ENCODE data around the gene CPA5.

The CPA5 gene

GRCh38 chr7:130379921-130380860 lies 35.6 kb downstream of the CPA5 start, which contains the start of gene CPA1:
TSS of gene CPA1 (plus strand) at chr7:130380494. CDS start at chr7:130380521, 27 bp downstream.
- DNase-seq = no peak

DNA sequence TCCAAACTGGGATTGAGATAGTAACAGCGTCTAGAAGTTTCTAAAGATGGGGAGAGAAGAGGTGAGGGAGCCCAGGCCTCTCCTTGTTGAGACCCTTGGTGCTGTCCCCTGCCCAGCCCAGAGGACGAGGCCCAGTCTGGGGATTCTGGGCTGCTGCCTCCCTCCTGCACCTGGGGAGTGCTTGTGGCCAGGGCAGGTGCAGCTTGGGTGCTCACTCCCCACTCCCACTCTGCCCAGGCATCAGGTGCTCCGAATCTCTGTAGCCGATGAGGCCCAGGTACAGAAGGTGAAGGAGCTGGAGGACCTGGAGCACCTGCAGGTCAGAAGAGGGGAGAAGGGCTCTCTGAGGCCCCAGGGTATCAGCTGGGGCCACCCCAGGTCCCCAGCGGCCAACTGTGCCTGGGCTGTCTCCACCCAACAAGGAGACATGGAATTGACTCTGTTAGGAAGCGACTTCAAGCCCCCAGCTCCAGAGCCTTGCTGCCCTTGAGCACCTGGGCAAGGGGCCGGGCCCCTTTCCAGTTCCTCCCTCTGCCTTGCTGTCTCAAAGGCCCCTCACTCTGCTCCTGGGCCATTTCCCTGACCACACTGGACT lies 36.3 kb downstream of the CPA5 start:
- DNase-seq = no peak

DNA sequence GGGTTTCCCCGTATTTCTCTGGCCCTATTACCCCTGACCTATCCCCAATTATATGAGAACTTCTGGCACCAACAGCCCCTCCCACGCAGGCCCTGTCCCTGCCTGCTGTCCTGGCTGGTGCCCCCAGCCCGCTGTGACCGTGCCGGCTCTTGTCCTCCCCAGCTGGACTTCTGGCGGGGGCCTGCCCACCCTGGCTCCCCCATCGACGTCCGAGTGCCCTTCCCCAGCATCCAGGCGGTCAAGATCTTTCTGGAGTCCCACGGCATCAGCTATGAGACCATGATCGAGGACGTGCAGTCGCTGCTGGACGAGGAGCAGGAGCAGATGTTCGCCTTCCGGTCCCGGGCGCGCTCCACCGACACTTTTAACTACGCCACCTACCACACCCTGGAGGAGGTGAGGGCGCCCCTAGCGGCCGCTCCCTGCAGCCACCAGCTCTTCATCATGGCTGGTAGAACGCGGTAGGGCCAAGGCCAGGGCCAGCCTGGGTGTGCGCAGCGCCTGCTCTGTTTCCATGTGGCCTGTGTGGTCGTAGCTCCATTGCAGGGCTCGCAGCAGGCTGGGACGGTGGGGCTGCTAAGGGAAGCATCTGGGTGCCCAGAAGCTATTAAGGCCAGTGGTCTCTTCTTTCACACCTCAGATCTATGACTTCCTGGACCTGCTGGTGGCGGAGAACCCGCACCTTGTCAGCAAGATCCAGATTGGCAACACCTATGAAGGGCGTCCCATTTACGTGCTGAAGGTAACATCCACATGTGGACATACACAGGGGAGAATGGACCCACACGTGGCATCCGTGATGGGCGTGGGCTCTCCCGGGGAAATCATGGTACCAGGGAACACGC lies 37.1 kb downstream of the CPA5 start:
- no peak for DNase-seq

GRCh38 chr7:130383187-130383980 lies 38.8 kb downstream of the CPA5 start:
- DNase-seq = no peak

DNA sequence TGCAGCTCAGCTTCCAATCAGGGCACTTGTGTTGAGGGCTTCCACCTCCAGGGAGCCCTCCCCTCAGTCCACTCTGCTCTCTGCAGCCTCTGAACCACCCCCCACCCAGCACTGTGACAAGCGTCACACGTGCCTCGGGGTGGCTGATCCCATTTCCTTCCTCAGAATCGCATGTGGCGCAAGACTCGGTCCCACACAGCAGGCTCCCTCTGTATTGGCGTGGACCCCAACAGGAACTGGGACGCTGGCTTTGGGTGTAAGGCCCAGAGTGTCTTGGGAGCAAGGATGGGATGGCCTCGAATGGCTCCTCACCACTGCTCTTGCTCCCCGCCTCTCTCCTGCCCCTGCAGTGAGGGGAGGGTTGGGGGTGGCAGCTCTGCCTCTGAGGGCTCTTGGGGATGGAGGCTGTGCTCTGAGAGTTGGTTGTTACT lies 39.8 kb downstream of the CPA5 start:
- DNase-seq = no peak

GRCh38 chr7:130384841-130385599 lies 40.4 kb downstream of the CPA5 start:
- DNase-seq = no peak

DNA sequence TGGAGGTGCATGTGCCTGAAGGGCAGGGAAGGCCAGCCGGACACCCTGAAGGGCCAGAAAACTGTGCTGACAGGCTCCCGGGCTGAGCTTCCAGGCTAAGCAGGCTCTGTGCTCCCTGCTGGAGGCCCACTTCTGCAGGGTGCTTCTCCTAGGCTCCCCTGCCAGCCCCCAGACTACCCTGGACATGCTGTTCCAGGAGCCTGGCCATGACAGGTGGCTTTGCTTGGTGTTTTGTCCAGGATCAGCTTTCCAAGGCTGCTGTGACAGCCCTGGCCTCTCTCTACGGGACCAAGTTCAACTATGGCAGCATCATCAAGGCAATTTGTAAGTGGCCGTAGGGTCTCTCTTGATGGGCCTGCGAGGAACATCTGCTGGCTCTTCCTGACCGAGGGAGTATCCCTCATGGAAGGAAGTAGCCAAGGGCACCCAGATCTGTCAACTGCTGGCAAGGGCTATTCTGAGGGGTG lies 41.0 kb downstream of the CPA5 start:
- DNase-seq = no peak

DNA sequence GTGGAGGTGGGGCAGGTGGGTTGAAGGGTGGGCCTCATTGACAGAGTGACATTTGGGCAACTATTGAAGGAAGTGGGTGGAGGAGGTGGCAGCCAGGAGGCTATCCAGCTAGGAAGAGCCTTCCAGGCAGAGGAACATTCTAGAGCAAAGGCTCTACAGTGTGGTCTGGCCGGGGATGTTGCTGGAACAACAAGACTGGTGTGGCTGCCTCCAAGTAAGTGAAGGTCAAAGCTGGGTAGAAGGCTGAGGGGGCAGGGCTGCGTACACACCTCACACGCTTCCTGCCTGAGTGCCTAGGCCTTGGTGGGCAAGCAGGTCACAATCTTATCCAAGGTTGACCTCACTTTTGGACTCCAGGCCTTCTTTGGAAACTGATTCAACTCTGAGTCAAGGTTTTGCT lies 42.3 kb downstream of the CPA5 start:
- DNase-seq = no peak

- no peak for DNase-seq
These were observed 42.7 kb downstream of the CPA5 start for GRCh38 chr7:130387306-130387627.

- no peak for DNase-seq
These were observed 43.2 kb downstream of the CPA5 start for GRCh38 chr7:130387628-130388403.

DNA sequence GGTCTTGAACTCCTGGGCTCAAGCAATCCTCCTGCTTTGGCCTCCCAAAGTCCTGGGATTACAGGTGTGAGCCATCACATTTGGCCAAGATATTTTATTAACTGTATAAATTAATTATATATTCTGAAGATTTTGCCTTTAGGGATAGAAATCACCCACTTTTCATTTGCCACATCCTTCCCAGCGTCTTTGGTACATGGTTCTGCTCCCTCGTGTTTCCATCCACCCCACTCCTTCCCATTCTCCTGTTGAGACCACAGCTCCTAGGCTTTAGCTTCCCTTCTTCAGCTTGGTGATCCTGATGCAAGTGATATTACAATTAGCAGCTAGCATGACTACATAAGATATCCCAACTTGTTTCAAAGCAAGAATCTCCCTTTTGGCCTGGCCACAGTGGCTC lies 44.1 kb downstream of the CPA5 start:
- DNase-seq = no peak

DNA sequence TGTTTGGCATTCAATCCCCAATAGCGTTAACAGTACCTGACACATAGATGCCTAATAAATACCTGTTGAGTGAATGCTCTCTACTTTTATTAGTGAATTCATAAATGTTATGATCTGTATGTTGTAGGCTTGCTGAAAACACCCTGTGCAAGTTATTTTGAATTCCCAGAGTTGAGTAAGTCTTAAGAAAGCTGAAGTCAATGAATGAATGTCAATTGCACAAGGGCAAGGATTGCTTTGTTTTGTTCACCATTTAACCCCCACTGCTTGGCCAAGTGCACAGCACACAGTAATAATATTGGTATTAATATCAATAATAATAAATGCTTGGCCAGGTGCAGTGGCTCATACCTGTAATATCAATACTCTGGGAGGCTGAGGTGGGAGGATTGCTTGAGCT lies 45.9 kb downstream of the CPA5 start:
- no peak for DNase-seq

- DNase-seq = no peak
These were observed 48.5 kb downstream of the CPA5 start for GRCh38 chr7:130393101-130393561.

- no peak for DNase-seq
These were observed 49.3 kb downstream of the CPA5 start for GRCh38 chr7:130393841-130394411.

GRCh38 chr7:130394421-130395195 lies 50.0 kb downstream of the CPA5 start:
- DNase-seq = peak in 2 of 5 experiments; percentile 10 to 83

DNA sequence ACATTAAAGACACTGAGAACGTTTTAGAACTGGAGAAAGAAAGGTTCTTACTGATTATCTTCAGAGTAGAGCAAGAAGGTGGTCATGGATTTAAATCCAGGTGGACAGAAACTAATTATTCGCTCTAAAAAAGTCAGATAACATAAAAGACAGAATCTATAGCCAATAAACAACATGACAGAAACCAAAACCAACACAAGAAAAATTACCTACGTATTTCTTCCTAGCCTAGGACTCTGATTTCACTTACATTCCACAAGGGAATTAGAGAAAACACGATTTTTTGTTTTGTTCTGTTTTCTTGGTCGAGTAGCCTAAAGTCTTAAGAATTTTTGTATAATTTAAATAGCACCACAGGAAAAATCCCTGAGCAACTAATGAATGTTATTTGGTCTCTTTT lies 50.8 kb downstream of the CPA5 start:
- DNase-seq = no peak

DNA sequence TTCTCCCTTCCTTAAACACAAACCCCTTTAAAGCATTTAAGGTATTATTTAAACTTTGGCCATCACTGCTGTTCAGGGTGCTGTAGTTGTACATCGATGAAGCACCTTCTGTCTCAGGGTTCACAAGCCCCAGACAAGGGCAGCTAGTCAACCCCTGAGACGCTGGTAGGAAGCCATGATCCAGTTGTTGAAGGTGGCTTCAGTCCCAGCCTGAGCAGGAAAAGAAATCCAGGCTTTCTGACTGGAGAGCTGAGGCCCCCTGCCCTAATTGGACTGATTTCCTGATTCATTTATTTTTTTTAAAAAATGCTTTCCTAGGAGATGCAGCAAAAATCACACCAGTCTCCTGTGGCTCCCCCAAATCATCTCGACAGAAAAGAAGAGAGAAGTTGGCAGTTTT lies 51.5 kb downstream of the CPA5 start:
- DNase-seq = no peak

GRCh38 chr7:130397051-130397757 lies 52.6 kb downstream of the CPA5 start:
- DNase-seq = no peak

GRCh38 chr7:130397758-130398073 lies 53.1 kb downstream of the CPA5 start:
- no peak for DNase-seq
